ENCODE data around the gene NAALADL2.

GRCh38 chr3:175591375-175591774 lies 732.2 kb downstream of the NAALADL2 start:
- no peak for TF ChIP-seq POLR2A (IDR thresholded peaks at IDR 0.05; ENCODE audit: low read length)
- TF ChIP-seq GATA1 (IDR thresholded peaks at IDR 0.05; ENCODE audit: low read depth, low read length) = no peak

All from erythroblast (primary cell).